BE2C (cell line): ENCODE data around the gene AASS.

Experiments
- DNase-seq: peaks from one replicate; pipeline ENCODE4 v3.0.0-alpha.2; 2020
- H3K27me3 ChIP-seq: fragments of 250-450 bp; sonication (Bioruptor Pico); 2 replicates; pipeline ENCODE4 v1.5.1; 2020; ENCODE audit warnings: mild to moderate bottlenecking
- H3K36me3 ChIP-seq: fragments of 250-450 bp; sonication (Bioruptor Pico); 2 replicates; pipeline ENCODE4 v1.5.1; 2020; ENCODE audit warnings: mild to moderate bottlenecking
- H3K4me1 ChIP-seq: fragments of 250-450 bp; sonication (Bioruptor Pico); 2 replicates; pipeline ENCODE4 v1.5.1; 2020
- H3K4me3 ChIP-seq: 2 replicates; pipeline ENCODE4 v1.5.1; 2011; ENCODE audit warnings: low read depth, low read length
- H3K9me3 ChIP-seq: fragments of 250-450 bp; sonication (Bioruptor Pico); 2 replicates; pipeline ENCODE4 v1.5.1; 2020
- TF ChIP-seq, protein P1 (sequence below): IDR thresholded peaks from 2 replicates; pipeline ENCODE4 v1.5.1; 2012; ENCODE audit warnings: mild to moderate bottlenecking, low read depth, low read length

The AASS gene

DNA sequence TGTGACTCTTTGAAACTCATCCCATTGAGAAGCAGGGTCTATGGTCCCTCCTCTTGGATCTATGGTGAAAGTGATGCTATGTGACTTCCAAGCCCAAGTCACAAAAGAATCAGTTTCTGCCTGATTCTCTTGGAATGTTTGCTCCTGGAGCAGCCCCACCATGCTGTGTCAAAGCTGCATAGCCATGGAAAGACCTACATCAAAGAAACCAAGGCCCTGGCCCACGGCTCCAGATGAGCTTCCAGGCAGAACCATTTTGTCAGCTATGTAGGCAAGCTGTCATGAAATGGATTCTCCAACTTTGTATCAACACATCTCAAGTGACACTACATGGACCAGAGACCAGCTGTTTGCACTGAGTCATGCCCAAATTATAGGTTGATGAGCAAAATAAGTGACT is 77.0 kb downstream of the AASS start:
- TF ChIP-seq, protein P1, sequence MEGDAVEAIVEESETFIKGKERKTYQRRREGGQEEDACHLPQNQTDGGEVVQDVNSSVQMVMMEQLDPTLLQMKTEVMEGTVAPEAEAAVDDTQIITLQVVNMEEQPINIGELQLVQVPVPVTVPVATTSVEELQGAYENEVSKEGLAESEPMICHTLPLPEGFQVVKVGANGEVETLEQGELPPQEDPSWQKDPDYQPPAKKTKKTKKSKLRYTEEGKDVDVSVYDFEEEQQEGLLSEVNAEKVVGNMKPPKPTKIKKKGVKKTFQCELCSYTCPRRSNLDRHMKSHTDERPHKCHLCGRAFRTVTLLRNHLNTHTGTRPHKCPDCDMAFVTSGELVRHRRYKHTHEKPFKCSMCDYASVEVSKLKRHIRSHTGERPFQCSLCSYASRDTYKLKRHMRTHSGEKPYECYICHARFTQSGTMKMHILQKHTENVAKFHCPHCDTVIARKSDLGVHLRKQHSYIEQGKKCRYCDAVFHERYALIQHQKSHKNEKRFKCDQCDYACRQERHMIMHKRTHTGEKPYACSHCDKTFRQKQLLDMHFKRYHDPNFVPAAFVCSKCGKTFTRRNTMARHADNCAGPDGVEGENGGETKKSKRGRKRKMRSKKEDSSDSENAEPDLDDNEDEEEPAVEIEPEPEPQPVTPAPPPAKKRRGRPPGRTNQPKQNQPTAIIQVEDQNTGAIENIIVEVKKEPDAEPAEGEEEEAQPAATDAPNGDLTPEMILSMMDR: no peak
- DNase-seq: no peak
- H3K4me1 ChIP-seq: no peaks in the 10 kb centered on the region
- H3K36me3 ChIP-seq: no peaks in the 10 kb centered on the region
- H3K27me3 ChIP-seq: no peaks in the 10 kb centered on the region
- no peaks in the 10 kb centered on the region for H3K9me3 ChIP-seq
- no peak overlapping the region for H3K4me3 ChIP-seq

- Histone ChIP-seq H3K36me3 (no peaks in the 10 kb centered on the region), H3K4me3 (no peak overlapping the region), H3K27me3 (no peaks in the 10 kb centered on the region), H3K4me1 (no peaks in the 10 kb centered on the region), H3K9me3 (no peaks in the 10 kb centered on the region)
- no peak for DNase-seq
- TF ChIP-seq, protein P1: no peak
Measured at GRCh38 chr7:122064971-122065370, 79.1 kb downstream of the AASS start.

DNA sequence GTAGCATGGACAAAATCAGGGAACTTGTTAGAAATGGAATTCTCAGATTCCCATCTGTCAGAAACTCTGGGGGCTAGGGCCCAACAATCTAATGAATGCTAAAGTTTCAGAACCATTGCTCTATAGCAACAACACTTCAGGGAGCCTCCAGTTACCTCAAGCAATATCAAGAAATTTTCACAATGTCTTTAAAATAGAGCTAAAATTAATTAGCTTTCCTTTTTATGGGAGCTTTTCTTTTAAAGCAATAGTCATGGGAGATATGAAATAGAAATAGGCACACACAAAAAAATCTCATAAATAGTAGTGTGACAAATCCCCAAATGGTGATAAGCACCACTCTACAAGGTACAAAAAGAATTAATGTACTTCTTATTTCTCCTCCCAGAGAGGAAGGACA is 80.9 kb downstream of the AASS start:
- no peaks in the 10 kb centered on the region for H3K9me3 ChIP-seq
- no peak overlapping the region for H3K4me3 ChIP-seq
- no peaks in the 10 kb centered on the region for H3K27me3 ChIP-seq
- no peak for DNase-seq
- H3K4me1 ChIP-seq: no peaks in the 10 kb centered on the region
- no peaks in the 10 kb centered on the region for H3K36me3 ChIP-seq
- TF ChIP-seq, protein P1: no peak

GRCh38 chr7:122059542-122059941 is 84.5 kb downstream of the AASS start:
- DNase-seq: no peak
- Histone ChIP-seq H3K4me1 (no peaks in the 10 kb centered on the region), H3K4me3 (no peak overlapping the region), H3K27me3 (no peaks in the 10 kb centered on the region), H3K36me3 (no peaks in the 10 kb centered on the region), H3K9me3 (no peaks in the 10 kb centered on the region)
- TF ChIP-seq, protein P1: no peak

GRCh38 chr7:122056977-122057376 is 87.1 kb downstream of the AASS start:
- Histone ChIP-seq H3K4me1 (no peaks in the 10 kb centered on the region), H3K36me3 (no peaks in the 10 kb centered on the region)
- TF ChIP-seq, protein P1: no peak

DNA sequence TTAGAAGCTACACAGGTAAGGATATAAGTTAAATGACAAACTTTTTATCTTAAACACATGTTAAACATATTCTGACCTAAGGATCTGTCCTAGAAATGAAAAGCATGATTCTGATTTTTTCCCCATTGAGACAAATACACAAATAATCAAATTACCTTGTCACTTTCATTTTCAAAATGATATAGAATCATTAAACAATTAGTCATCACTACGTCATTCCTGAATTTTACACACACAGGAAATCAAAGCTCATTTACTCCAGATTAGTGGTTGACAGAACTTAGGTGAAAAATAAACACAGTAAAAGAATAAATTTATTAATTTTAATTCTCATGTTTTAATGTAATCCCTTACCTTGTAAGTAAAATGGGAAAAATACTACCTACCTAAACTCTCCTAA is 89.0 kb downstream of the AASS start:
- H3K4me3 ChIP-seq: no peak overlapping the region
- no peaks in the 10 kb centered on the region for H3K9me3 ChIP-seq
- TF ChIP-seq, protein P1: no peak
- no peaks in the 10 kb centered on the region for H3K36me3 ChIP-seq
- H3K27me3 ChIP-seq: no peaks in the 10 kb centered on the region
- no peak for DNase-seq
- H3K4me1 ChIP-seq: no peaks in the 10 kb centered on the region

More at GRCh38 chr7:122056977-122057376, 87.1 kb downstream of the AASS start:
- no peaks in the 10 kb centered on the region for H3K9me3 ChIP-seq
- DNase-seq: no peak
- H3K27me3 ChIP-seq: no peaks in the 10 kb centered on the region
- H3K4me3 ChIP-seq: no peak overlapping the region
